ENCODE data around the gene TMC7.

- TF ChIP-seq, protein P1, sequence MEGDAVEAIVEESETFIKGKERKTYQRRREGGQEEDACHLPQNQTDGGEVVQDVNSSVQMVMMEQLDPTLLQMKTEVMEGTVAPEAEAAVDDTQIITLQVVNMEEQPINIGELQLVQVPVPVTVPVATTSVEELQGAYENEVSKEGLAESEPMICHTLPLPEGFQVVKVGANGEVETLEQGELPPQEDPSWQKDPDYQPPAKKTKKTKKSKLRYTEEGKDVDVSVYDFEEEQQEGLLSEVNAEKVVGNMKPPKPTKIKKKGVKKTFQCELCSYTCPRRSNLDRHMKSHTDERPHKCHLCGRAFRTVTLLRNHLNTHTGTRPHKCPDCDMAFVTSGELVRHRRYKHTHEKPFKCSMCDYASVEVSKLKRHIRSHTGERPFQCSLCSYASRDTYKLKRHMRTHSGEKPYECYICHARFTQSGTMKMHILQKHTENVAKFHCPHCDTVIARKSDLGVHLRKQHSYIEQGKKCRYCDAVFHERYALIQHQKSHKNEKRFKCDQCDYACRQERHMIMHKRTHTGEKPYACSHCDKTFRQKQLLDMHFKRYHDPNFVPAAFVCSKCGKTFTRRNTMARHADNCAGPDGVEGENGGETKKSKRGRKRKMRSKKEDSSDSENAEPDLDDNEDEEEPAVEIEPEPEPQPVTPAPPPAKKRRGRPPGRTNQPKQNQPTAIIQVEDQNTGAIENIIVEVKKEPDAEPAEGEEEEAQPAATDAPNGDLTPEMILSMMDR (IDR thresholded peaks at IDR 0.05; ENCODE audit: low read length): no peak
- no peak for TF ChIP-seq EZH2 (optimal IDR thresholded peaks at IDR 0.05; ENCODE audit: low read depth, low read length)
Observed at GRCh38 chr16:18959031-18959505, 24.7 kb upstream of the TMC7 start.
